Stimulated activated CD4-positive, alpha-beta T cell treated with anti-CD3 and anti-CD28 coated beads, Interleukin-1b, Interleukin-23, amount 100 ng/mL, for 48 hours (primary cell): ENCODE data around the gene DBT.
"Not testable (repeated sequence)": the region's sequence is repeated elsewhere in the genome, so short reads cannot be mapped to it uniquely, and the experiment has no call there.

ENCODE experiments used
- DNase-seq: peaks from one replicate; pipeline ENCODE4 v3.0.0-alpha.2; 2020

Gene DBT

GRCh38 chr1:100249155-100249536, 488 bp downstream of the DBT start:
- DNase-seq, result no peak

GRCh38 chr1:100246738-100247137, 2.9 kb downstream of the DBT start:
- DNase-seq, result no peak

- no peak for DNase-seq
These were observed 9.0 kb downstream of the DBT start for GRCh38 chr1:100240631-100241030.

- DNase-seq, result no peak
These were observed 9.7 kb downstream of the DBT start for GRCh38 chr1:100239961-100240360.

GRCh38 chr1:100237091-100237490, 12.5 kb downstream of the DBT start:
- no peak for DNase-seq

- DNase-seq, result no peak
These were observed 15.2 kb downstream of the DBT start for GRCh38 chr1:100234432-100234831.

GRCh38 chr1:100233566-100233965, 16.1 kb downstream of the DBT start:
- DNase-seq, result not testable (repeated sequence)

- DNase-seq, result no peak
These were observed 17.5 kb downstream of the DBT start for GRCh38 chr1:100232156-100232555.

- DNase-seq, result no peak
These were observed 17.9 kb downstream of the DBT start for GRCh38 chr1:100231721-100232120.

- DNase-seq, result no peak
These were observed 18.9 kb downstream of the DBT start for GRCh38 chr1:100230765-100231164.

GRCh38 chr1:100229681-100230443, 19.8 kb downstream of the DBT start:
- no peak for DNase-seq

GRCh38 chr1:100222428-100222827, 27.2 kb downstream of the DBT start:
- DNase-seq, result no peak

GRCh38 chr1:100219883-100220282, 29.8 kb downstream of the DBT start:
- no peak for DNase-seq

- DNase-seq, result no peak
These were observed 30.2 kb downstream of the DBT start for GRCh38 chr1:100219457-100219856.

GRCh38 chr1:100217834-100218233, 31.8 kb downstream of the DBT start:
- DNase-seq, result no peak

GRCh38 chr1:100215101-100215500, 34.5 kb downstream of the DBT start:
- no peak for DNase-seq

GRCh38 chr1:100213141-100213540, 36.5 kb downstream of the DBT start:
- DNase-seq, result no peak

GRCh38 chr1:100206301-100206700, 43.3 kb downstream of the DBT start:
- DNase-seq, result no peak

GRCh38 chr1:100205593-100205992, 44.0 kb downstream of the DBT start:
- DNase-seq, result not testable (repeated sequence)

GRCh38 chr1:100205103-100205502, 44.5 kb downstream of the DBT start:
- not testable (repeated sequence) for DNase-seq

GRCh38 chr1:100202703-100203102, 46.9 kb downstream of the DBT start:
- DNase-seq, result not testable (repeated sequence)

- DNase-seq, result not testable (repeated sequence)
These were observed 49.6 kb downstream of the DBT start for GRCh38 chr1:100200060-100200459.

- no peak for DNase-seq
These were observed 51.0 kb downstream of the DBT start for GRCh38 chr1:100198596-100198995.

- DNase-seq, result no peak
These were observed 61.0 kb downstream of the DBT start for GRCh38 chr1:100188617-100189016.

- no peak for DNase-seq
These were observed 61.7 kb downstream of the DBT start for GRCh38 chr1:100187912-100188311.
